Endodermal cell (in vitro differentiated cells): ENCODE results near the gene KRTAP10-5. TPM values are rescaled to one million over a fixed set of nuclear protein-coding genes. Genes with fewer than 3 reads are reported as not detected.
A peak's percentile ranks its signal among the peaks of the same experiment; 100 is the strongest.
"Not testable (repeated sequence)": the region's sequence is repeated elsewhere in the genome, so short reads cannot be mapped to it uniquely, and the experiment has no call there.

Experiments
- DNase-seq: peaks from one replicate; pipeline ENCODE4 v3.0.0-alpha.2; 2017
- H3K27ac ChIP-seq: 2 replicates; pipeline ENCODE4 v1.5.1; 2013; ENCODE audit warnings: mild to moderate bottlenecking, low read depth, low read length, moderate library complexity
- H3K27me3 ChIP-seq: 2 replicates; pipeline ENCODE4 v1.6.1; 2013; ENCODE audit warnings: mild to moderate bottlenecking, low read length, moderate library complexity; ENCODE audit not compliant: insufficient read depth, control insufficient read depth, poor library complexity, severe bottlenecking
- H3K36me3 ChIP-seq: 2 replicates; pipeline ENCODE4 v1.7.0; 2013; ENCODE audit warnings: mild to moderate bottlenecking, low read length, moderate library complexity; ENCODE audit not compliant: control insufficient read depth, insufficient read depth
- H3K4me1 ChIP-seq: one replicate; pipeline ENCODE4 v1.7.0; 2013; ENCODE audit warnings: low read length; ENCODE audit not compliant: control insufficient read depth, insufficient read depth
- H3K4me3 ChIP-seq: 2 replicates; pipeline ENCODE4 v1.5.1; 2013; ENCODE audit warnings: mild to moderate bottlenecking, low read length, moderate library complexity
- H3K9ac ChIP-seq: 2 replicates; pipeline ENCODE4 v1.6.1; 2013; ENCODE audit warnings: mild to moderate bottlenecking, low read length, moderate library complexity; ENCODE audit not compliant: poor library complexity, severe bottlenecking; ENCODE audit errors: extremely low read depth
- H3K9me3 ChIP-seq: 2 replicates; pipeline ENCODE4 v1.6.1; 2013; ENCODE audit warnings: mild to moderate bottlenecking, low read length, moderate library complexity; ENCODE audit not compliant: control insufficient read depth
- H3K27ac Mint-ChIP-seq: 2 replicates; pipeline ENCODE4 v1.8.0; 2020; ENCODE audit warnings: mixed read lengths
- H3K27me3 Mint-ChIP-seq: 2 replicates; pipeline ENCODE4 v1.8.0; 2021; ENCODE audit warnings: mild to moderate bottlenecking, mixed read lengths; ENCODE audit not compliant: insufficient read depth
- H3K36me3 Mint-ChIP-seq: 2 replicates; pipeline ENCODE4 v1.8.0; 2020; ENCODE audit warnings: low read depth, mixed read lengths
- H3K4me1 Mint-ChIP-seq: 2 replicates; pipeline ENCODE4 v1.8.0; 2020; ENCODE audit warnings: mixed read lengths
- H3K4me3 Mint-ChIP-seq: 2 replicates; pipeline ENCODE4 v1.8.0; 2020; ENCODE audit warnings: mild to moderate bottlenecking, moderate library complexity, mixed read lengths
- H3K9me3 Mint-ChIP-seq: 2 replicates; pipeline ENCODE4 v1.8.0; 2020; ENCODE audit warnings: mild to moderate bottlenecking, mixed read lengths
- WGBS, 2 experiments: methylation state at CpG; one replicate each; pipeline versions ENCODE4 v1.1.5 to v1.1.7; 2013; ENCODE audit warnings: missing lambda C conversion rate in 2 of 2, mixed read lengths in 1 of 2; ENCODE audit not compliant: insufficient coverage in 1 of 2, insufficient read length in 1 of 2; 5-methylcytosine and 5-hydroxymethylcytosine counted together
- total RNA-seq, 2 donors: library from RNA; stranded (reverse); fragmentation: NEBNext Ultra II Directional in 1 of 2; extraction: Animal tissue kit (Norgen Biotek cat#: 25700) in 1 of 2; gene quantifications; 2 replicates in 1 of 2; 3 replicates in 1 of 2; pipeline ENCODE4 v1.2.1, GENCODE V29; 2021
- TF ChIP-seq, protein P1 (sequence below): fragments of 200-600 bp; sonication (generic); conservative IDR thresholded peaks from 2 replicates; pipeline ENCODE4 v1.5.0; 2021; ENCODE audit warnings: antibody characterized with exemption, mild to moderate bottlenecking

KRTAP10-5 gene
- total RNA-seq, 2 donors from 2014 or later = not detected

DNA sequence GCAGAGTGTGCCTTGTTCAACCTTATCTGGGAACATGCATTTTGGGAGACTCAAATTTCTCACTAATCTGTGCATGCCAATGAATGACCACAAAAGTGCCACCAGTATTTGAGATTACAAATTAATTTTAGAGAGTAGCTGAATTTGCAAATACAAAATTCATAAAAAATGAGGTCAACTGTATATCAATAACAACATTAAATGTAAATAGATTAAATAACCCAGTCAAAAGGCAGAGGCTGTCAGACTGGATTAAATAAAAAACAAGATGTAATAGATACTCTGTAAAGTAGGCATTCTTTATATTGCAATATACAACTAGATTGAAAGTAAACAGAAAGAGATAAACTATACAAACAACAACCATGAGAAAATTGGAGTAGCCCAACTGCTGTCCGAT is 16.3 kb downstream of the KRTAP10-5 start:
- no peaks in the 10 kb centered on the region for H3K36me3 Mint-ChIP-seq

DNA sequence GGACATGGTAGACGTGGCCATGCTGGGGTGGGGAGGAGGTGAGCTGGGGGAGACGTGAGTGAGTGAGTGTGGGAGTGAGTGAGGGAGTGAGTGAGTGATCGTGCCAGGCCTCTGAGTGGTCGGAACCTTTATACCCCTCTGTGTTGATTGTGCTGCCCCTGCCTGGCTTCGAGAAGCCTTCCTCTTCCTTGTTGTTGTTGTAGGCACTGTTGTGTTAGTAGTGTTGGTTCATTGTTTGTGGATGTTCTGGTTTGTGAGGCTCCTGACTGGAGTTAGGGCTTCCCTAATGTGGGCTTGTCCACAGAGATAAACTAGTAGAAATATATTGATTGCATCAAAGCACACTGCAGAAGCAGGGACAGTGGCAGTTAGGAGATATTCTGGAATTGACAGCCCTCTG is 21.7 kb downstream of the KRTAP10-5 start, which contains the start of gene KRTAP10-3:
TSS of gene KRTAP10-3 (minus strand) at position 101 of the 400 bp plus-strand sequence. CDS start at position 21, 80 bp downstream.
- Mint-ChIP-seq H3K4me1 (no peaks in the 10 kb centered on the region), H3K27ac (no peak within 1 kb of the TSS), H3K4me3 (no peak within 1 kb of the TSS), H3K36me3 (no peaks in the 10 kb centered on the region), H3K9me3 (no peaks in the 10 kb centered on the region), H3K27me3 (no peaks in the 10 kb centered on the region)
- no peak for DNase-seq
- TF ChIP-seq, protein P1, sequence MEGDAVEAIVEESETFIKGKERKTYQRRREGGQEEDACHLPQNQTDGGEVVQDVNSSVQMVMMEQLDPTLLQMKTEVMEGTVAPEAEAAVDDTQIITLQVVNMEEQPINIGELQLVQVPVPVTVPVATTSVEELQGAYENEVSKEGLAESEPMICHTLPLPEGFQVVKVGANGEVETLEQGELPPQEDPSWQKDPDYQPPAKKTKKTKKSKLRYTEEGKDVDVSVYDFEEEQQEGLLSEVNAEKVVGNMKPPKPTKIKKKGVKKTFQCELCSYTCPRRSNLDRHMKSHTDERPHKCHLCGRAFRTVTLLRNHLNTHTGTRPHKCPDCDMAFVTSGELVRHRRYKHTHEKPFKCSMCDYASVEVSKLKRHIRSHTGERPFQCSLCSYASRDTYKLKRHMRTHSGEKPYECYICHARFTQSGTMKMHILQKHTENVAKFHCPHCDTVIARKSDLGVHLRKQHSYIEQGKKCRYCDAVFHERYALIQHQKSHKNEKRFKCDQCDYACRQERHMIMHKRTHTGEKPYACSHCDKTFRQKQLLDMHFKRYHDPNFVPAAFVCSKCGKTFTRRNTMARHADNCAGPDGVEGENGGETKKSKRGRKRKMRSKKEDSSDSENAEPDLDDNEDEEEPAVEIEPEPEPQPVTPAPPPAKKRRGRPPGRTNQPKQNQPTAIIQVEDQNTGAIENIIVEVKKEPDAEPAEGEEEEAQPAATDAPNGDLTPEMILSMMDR = no peak
- Histone ChIP-seq H3K36me3 (no peaks in the 10 kb centered on the region), H3K27me3 (no peaks in the 10 kb centered on the region), H3K4me3 (no peak within 1 kb of the TSS), H3K4me1 (no peaks in the 10 kb centered on the region), H3K9ac (no peak within 1 kb of the TSS), H3K27ac (no peak within 1 kb of the TSS), H3K9me3 (no peaks in the 10 kb centered on the region)
- 92% methylated on average over 5 of the region's 5 CpGs for WGBS, 2 experiments

More for the DNA sequence above, 16.3 kb downstream of the KRTAP10-5 start:
- no CpG with 5 or more reads among the region's 1 CpG for WGBS, 2 experiments
- no peaks in the 10 kb centered on the region for H3K36me3 ChIP-seq
- no peaks in the 10 kb centered on the region for H3K4me1 ChIP-seq
- no peak overlapping the region for H3K9ac ChIP-seq
- H3K9me3 ChIP-seq = no peaks in the 10 kb centered on the region
- H3K4me3 ChIP-seq = no peak overlapping the region
- no peak overlapping the region for H3K27ac ChIP-seq
- DNase-seq = no peak
- Mint-ChIP-seq H3K9me3 (no peaks in the 10 kb centered on the region), H3K27ac (no peak overlapping the region), H3K4me1 (no peaks in the 10 kb centered on the region), H3K27me3 (no peaks in the 10 kb centered on the region), H3K4me3 (no peak overlapping the region)
- TF ChIP-seq, protein P1 = no peak
- H3K27me3 ChIP-seq = no peaks in the 10 kb centered on the region

DNA sequence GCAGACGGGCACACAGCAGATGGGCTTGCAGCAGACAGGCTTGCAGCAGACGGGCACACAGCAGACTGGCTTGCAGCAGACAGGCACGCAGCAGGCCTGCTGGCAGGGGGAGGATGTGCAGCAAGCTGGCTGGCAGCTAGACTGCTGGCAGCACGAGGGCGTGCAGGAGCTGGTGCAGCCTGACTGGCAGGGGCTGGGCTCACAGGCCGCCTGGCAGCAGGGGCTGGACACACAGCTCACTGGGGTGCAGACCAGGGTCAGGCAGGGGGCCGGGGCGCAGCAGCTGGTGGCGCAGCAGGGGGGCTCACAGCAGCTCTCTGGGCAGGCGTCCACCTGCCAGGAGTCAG is 22.1 kb downstream of the KRTAP10-5 start:
- 75 to 100% methylated on average over 2 to 10 of the region's 10 CpGs for WGBS, 2 experiments
- not testable (repeated sequence) for H3K9me3 ChIP-seq, H3K36me3 Mint-ChIP-seq, H3K4me1 ChIP-seq, H3K9me3 Mint-ChIP-seq, H3K9ac ChIP-seq, H3K27ac ChIP-seq, H3K4me3 ChIP-seq, H3K27me3 ChIP-seq, H3K27me3 Mint-ChIP-seq, H3K27ac Mint-ChIP-seq, H3K36me3 ChIP-seq, H3K4me1 Mint-ChIP-seq, H3K4me3 Mint-ChIP-seq
- DNase-seq = peak; percentile 32
